Cardiac fibroblast (primary cell): ENCODE results near the gene CFAP46.

Experiments
- DNase-seq, 2 donors: peaks; one replicate each; pipeline versions ENCODE4 v3.0.0 to v3.0.0-alpha.2; 2010; ENCODE audit warnings: low read depth in 2 of 2
- H3K4me3 ChIP-seq, 2 donors: replicated peaks in 1 of 2; 1 replicate in 1 of 2; 2 replicates in 1 of 2; pipeline ENCODE4 v1.5.1; 2011; ENCODE audit warnings: low read depth in 2 of 2, low read length in 2 of 2, mild to moderate bottlenecking in 2 of 2, moderate library complexity in 1 of 2
- CTCF ChIP-seq: IDR thresholded peaks from one replicate; pipeline ENCODE4 v1.5.1; 2011; ENCODE audit warnings: low read depth, mild to moderate bottlenecking, low read length, inconsistent platforms

Gene CFAP46

DNA sequence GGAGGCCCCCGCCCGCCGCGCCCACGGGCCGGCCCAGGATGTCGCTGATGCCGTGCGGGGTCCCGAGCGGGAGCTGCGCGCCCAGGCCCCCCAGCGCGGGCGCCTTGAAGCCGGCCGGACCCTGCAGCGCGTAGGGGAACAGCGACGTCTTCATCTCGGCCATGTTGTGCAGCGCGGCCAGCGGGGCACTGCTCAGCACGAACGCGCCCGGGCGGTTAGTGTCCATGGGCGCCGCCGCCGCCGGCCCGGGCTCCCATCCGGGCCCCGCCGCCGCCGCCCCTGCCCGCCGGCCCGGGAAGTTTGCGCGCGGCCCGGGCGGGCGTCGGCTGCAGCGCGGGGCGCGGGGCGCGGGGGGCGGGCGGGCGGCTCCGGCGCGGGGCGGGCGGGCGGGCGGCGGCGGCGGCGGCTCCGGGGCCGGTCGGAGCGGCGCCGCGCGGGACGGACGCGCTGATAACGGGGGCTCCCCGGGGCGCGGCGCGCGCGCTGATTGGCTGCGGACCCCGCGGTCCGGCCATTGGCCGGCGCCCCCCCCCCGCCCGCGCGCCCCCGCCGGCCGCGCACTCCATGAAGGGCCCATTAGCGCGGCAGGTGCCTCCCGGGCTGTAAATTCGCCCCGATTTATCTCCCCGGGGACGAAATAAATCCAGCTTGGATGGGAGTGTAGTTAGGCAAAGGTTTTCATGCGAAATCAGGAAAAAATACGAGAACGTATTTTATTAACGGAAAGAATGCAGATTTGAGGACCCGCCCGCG is 156.5 kb downstream of the CFAP46 start, which contains the start of gene NKX6-2:
Gene NKX6-2, minus strand, starts transcription at position 425 of the 753 bp plus-strand sequence. Its CDS starts 199 bp downstream, at position 226.
- no peak within 1 kb of the TSS for H3K4me3 ChIP-seq
- no peak for DNase-seq
- TF ChIP-seq CTCF = no peak

DNA sequence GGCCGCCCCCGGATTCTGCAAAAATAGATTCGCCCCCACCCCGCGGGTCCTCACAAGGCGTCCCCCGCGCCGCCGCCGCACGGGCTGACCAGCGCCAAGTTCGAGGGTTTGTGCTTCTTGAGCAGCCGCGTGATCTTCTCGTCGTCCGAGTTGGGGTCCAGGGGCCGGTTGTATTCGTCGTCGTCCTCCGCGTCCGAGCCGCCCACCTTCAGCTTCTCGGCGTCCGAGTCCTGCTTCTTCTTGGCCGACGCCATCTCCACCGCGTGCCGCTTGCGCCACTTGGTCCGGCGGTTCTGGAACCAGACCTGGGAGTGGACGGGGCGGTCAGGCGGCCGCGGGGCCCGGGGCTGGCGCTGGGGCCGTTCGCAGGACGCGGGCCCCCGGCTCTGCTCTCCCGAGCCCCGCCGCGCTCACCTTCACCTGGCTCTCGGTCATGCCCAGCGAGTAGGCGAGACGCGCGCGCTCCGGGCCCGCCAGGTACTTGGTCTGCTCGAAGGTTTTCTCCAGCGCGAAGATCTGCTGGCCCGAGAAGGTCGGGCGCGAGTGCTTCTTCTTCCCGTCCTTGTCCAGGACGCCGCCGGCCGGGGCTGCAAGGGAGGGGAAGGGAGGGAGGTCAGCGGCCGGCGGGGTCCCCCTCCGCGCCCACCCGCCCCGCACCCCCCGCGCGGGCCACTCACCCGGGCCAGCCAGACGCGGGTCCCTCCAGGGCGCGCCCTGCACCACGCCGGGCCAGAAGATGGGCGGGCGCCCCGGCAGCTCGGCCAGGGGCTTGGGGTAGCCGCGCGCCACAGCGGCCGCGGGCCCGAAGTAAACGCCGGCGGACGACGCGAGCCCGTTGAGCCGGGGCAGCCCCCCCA is 157.3 kb downstream of the CFAP46 start:
- DNase-seq = no peak
- no peak for TF ChIP-seq CTCF
- no peak overlapping the region for H3K4me3 ChIP-seq

DNA sequence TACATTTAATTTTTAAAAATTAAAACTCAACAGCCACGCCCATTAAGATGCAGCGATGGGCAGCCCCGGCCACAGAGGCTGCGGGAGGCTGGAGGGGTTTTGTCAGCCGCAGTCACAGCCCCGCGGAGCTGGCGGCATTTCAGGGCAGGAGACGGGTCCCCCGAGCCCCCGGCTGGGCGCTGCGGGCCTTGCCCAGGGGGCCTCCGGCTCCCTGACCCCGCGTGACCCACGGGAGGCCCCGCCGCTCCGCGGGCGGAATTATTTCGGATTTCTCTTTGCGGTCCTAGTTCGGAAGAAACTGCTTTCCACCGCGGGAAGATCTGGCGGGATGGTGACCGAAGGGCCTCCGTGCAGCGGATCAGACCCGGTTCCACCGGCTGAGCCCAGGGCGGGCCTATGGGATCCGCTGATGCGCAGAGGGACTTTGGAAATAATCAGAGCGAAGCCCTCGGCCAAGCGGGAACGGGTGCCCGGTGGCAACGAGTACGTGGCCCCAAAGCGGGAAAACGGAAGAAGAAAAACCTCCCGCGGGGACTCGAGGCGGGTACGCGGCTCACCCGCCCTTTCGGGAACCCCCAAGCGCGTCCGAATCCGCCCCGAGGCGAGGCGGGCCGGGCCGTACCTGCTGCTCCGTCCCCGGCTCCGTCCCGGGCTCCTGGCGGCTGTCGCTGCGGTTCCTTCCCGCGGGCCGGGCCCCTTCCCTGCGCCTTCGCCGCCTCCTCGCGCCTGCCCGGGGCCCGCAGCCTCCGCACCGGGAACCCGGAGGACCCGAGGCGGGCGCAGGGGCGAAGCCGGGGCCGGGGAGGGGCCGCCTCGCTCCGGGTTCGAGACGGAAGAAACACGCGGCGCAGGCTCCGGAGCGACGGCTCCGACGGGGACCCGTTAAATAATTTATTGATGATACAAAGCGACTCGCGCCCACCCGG is 158.2 kb downstream of the CFAP46 start:
- DNase-seq = no peak
- no peak overlapping the region for H3K4me3 ChIP-seq
- no peak for TF ChIP-seq CTCF

DNA sequence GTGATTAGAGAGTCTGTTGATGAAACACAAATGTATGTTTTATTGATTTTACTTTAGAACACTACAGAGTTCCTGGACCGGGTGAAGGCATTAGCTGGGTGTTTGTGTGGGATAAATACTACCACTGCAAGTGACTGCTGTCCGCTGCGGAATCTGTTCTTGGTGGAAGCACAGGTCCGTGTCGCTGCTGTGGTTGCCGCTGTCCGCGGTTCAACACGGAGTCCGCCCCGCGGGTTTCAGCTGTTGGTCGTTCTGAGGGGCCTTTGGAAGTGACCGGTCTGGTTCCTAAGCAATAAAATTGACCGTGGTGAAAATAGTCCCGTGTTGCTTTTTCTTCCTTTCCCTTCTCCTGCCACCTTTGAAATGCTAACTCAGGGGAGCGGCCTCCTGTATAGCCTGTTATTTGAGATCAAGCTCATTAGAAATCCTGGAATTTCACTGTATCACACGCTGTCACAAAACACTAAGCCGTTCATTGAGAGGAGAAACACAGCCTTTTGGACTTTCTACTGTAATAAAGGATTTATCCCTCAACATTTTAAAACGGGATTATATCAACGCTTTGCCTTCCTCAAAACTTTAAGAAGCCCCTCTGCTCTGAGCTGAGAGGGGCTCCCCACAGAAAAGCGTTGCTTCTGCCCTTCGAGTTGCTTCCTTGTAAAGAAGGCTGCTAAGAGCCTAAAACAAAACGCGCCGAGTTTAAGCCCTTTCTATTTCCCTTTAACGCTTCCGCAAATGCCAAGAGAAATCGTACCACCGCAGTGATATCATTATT is 159.0 kb downstream of the CFAP46 start:
- no peak for TF ChIP-seq CTCF
- no peak overlapping the region for H3K4me3 ChIP-seq
- no peak for DNase-seq

DNA sequence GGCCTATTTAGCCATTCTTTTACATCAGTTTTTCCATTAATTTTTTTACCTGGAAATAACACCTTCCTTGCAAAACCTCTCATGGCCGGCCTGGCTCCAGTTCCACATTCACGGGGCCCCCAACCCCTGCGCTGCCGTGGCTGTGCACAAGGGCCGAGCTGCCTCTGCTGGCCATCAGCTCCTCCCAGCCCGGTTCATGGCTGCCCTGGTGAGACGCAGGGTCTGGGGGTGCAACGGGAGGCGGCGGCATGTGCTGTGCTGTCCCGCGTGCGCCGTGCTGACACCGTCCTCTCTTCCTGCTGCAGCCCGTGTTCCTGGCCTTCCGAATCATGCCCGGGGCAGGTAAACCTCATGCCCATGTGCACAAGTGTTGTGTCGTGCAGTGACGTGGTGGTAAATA is 160.8 kb downstream of the CFAP46 start:
- no peak overlapping the region for H3K4me3 ChIP-seq
- DNase-seq = no peak
- no peak for TF ChIP-seq CTCF

DNA sequence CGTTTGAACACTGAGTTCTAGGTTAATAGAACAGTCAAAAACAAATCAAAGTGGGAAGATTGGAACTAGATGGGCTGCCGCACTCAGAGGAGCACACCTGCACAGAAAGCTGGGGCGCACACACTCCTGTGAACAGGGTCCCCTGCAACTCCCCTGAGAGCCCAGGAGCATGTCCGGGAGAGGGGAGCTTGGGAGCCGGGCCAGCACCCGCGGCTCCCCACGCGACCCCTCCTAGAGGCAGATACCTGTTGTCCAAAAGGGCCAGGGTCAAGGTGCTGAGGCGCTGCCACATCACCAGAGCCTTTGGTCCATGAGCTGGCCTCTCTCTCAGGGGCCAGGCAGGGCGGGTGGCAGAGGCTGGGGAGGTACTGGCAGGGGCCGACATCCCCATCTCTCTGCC is 162.0 kb downstream of the CFAP46 start:
- no peak for DNase-seq
- H3K4me3 ChIP-seq = no peak overlapping the region
- TF ChIP-seq CTCF = no peak
